Measurements from ENCODE around the gene RBMS1.
"Not testable (repeated sequence)": the region's sequence is repeated elsewhere in the genome, so short reads cannot be mapped to it uniquely, and the experiment has no call there.

Gene RBMS1

GRCh38 chr2:160440888-160441287 is 52.7 kb downstream of the RBMS1 start:
- TF ChIP-seq POLR2AphosphoS5 (IDR thresholded peaks at IDR 0.05; ENCODE audit: low read depth) (no peak), SPI1 (IDR thresholded peaks at IDR 0.05; ENCODE audit: borderline replicate concordance, low read depth) (no peak), REST (IDR thresholded peaks at IDR 0.05; ENCODE audit: insufficient replicate concordance, low read depth) (no peak), GABPA (IDR thresholded peaks at IDR 0.05; ENCODE audit: low read depth) (no peak), CTCF (IDR thresholded peaks at IDR 0.05; ENCODE audit: insufficient read depth, low read length) (no peak)
- Histone ChIP-seq H3K27ac (replicated peaks) (no peak overlapping the region), H3K4me3 (replicated peaks; ENCODE audit: insufficient read depth, low read length) (no peak overlapping the region), H3K27me3 (ENCODE audit: insufficient read depth, poor library complexity, severe bottlenecking) (no peaks in the 10 kb centered on the region)
- DNase-seq (ENCODE audit: low read depth in 1 of 2, low spot score in 1 of 2): no peak

GRCh38 chr2:160439038-160439437 is 54.6 kb downstream of the RBMS1 start:
- not testable (repeated sequence) for H3K27ac ChIP-seq (replicated peaks); DNase-seq (ENCODE audit: low read depth in 1 of 2, low spot score in 1 of 2); H3K4me3 ChIP-seq (replicated peaks; ENCODE audit: insufficient read depth, low read length); H3K27me3 ChIP-seq (ENCODE audit: insufficient read depth, poor library complexity, severe bottlenecking)

- TF ChIP-seq CTCF (IDR thresholded peaks at IDR 0.05; ENCODE audit: insufficient read depth, low read length): no peak
- TF ChIP-seq POLR2AphosphoS5 (IDR thresholded peaks at IDR 0.05; ENCODE audit: low read depth): no peak
- TF ChIP-seq REST (IDR thresholded peaks at IDR 0.05; ENCODE audit: insufficient replicate concordance, low read depth): no peak
- no peak for TF ChIP-seq GABPA (IDR thresholded peaks at IDR 0.05; ENCODE audit: low read depth)
- TF ChIP-seq SPI1 (IDR thresholded peaks at IDR 0.05; ENCODE audit: borderline replicate concordance, low read depth): no peak
- H3K27ac ChIP-seq (replicated peaks): no peak overlapping the region
- H3K4me3 ChIP-seq (replicated peaks; ENCODE audit: insufficient read depth, low read length): no peak overlapping the region
- no peak for DNase-seq (ENCODE audit: low read depth in 1 of 2, low spot score in 1 of 2)
- no peaks in the 10 kb centered on the region for H3K27me3 ChIP-seq (ENCODE audit: insufficient read depth, poor library complexity, severe bottlenecking)
Measured at GRCh38 chr2:160437273-160437672, 56.3 kb downstream of the RBMS1 start.

- no peak overlapping the region for H3K27ac ChIP-seq (replicated peaks)
- H3K4me3 ChIP-seq (replicated peaks; ENCODE audit: insufficient read depth, low read length): no peak overlapping the region
- DNase-seq (ENCODE audit: low read depth in 1 of 2, low spot score in 1 of 2): no peak
Measured at GRCh38 chr2:160434254-160434948, 59.2 kb downstream of the RBMS1 start.

More at GRCh38 chr2:160434254-160434948, 59.2 kb downstream of the RBMS1 start:
- no peak for TF ChIP-seq GABPA (IDR thresholded peaks at IDR 0.05; ENCODE audit: low read depth)
- TF ChIP-seq REST (IDR thresholded peaks at IDR 0.05; ENCODE audit: insufficient replicate concordance, low read depth): no peak
- no peak for TF ChIP-seq POLR2AphosphoS5 (IDR thresholded peaks at IDR 0.05; ENCODE audit: low read depth)
- TF ChIP-seq SPI1 (IDR thresholded peaks at IDR 0.05; ENCODE audit: borderline replicate concordance, low read depth): no peak
- no peak for TF ChIP-seq CTCF (IDR thresholded peaks at IDR 0.05; ENCODE audit: insufficient read depth, low read length)
- H3K27me3 ChIP-seq (ENCODE audit: insufficient read depth, poor library complexity, severe bottlenecking): no peaks in the 10 kb centered on the region

Measured in HL-60 (cell line).